WTC11 (cell line): ENCODE measurements around the gene AKAP13.

Source experiments
- CBFB ChIP-seq: sonication (generic); formaldehyde crosslinking; IDR thresholded peaks from 2 replicates; pipeline ENCODE4 v1.8.1; 2022; ENCODE audit warnings: mild to moderate bottlenecking, low read depth, missing genetic modification reagents
- CREB1 ChIP-seq: sonication (generic); formaldehyde crosslinking; IDR thresholded peaks from 2 replicates; pipeline ENCODE4 v1.8.0; 2023; ENCODE audit warnings: mild to moderate bottlenecking, missing genetic modification reagents
- CTCF ChIP-seq: fragments of 200-600 bp; IDR thresholded peaks from 2 replicates; pipeline ENCODE4 v1.8.0; 2022; ENCODE audit warnings: antibody characterized with exemption
- FOXJ3 ChIP-seq: sonication (generic); formaldehyde crosslinking; IDR thresholded peaks from 2 replicates; pipeline ENCODE4 v1.9.0; 2021; ENCODE audit warnings: missing genetic modification reagents, mild to moderate bottlenecking, borderline replicate concordance
- GRHL2 ChIP-seq: fragments of 250-450 bp; sonication (Bioruptor Pico); IDR thresholded peaks from 2 replicates; pipeline ENCODE4 v1.8.0; 2022; ENCODE audit warnings: mild to moderate bottlenecking, moderate library complexity; ENCODE audit not compliant: insufficient replicate concordance, severe bottlenecking
- PREB ChIP-seq: sonication (generic); formaldehyde crosslinking; IDR thresholded peaks from 2 replicates; pipeline ENCODE4 v1.8.1; 2022; ENCODE audit warnings: mild to moderate bottlenecking, missing genetic modification reagents, moderate library complexity, borderline replicate concordance
- RELA ChIP-seq: sonication (generic); formaldehyde crosslinking; IDR thresholded peaks from 2 replicates; pipeline ENCODE4 v1.8.1; 2022; ENCODE audit warnings: missing genetic modification reagents, mild to moderate bottlenecking, borderline replicate concordance
- RORB ChIP-seq: fragments of 250-450 bp; sonication (Bioruptor Pico); IDR thresholded peaks from 2 replicates; pipeline ENCODE4 v1.9.0; 2021; ENCODE audit warnings: mild to moderate bottlenecking
- USF1 ChIP-seq: sonication (generic); formaldehyde crosslinking; IDR thresholded peaks from 2 replicates; pipeline ENCODE4 v1.8.0; 2022; ENCODE audit warnings: mild to moderate bottlenecking, missing genetic modification reagents
- USF2 ChIP-seq: sonication (generic); formaldehyde crosslinking; IDR thresholded peaks from 2 replicates; pipeline ENCODE4 v1.8.1; 2023; ENCODE audit warnings: mild to moderate bottlenecking, missing genetic modification reagents, moderate library complexity

- TF ChIP-seq USF2 (CRISPR knock-in tag) (no peak), USF1 (CRISPR knock-in tag) (no peak), RELA (CRISPR knock-in tag) (no peak), CREB1 (CRISPR knock-in tag) (no peak), CTCF (no peak), CBFB (CRISPR knock-in tag) (no peak), PREB (CRISPR knock-in tag) (no peak), RORB (CRISPR knock-in tag) (no peak), GRHL2 (CRISPR knock-in tag) (no peak), FOXJ3 (no peak)
Measured at GRCh38 chr15:85750319-85751290, 370.2 kb downstream of the AKAP13 start.
